Esophagus squamous epithelium (tissue), 4 donors: Measurements from ENCODE around the gene MX2.

Experiments used
- CTCF ChIP-seq, 6 experiments: fragments of 450-650 bp in 4 of 6; fragments of 200-600 bp in 2 of 6; sonication (generic) in 2 of 6; IDR thresholded peaks; one replicate each; pipeline ENCODE4 v1.5.1; 2016 to 2019; ENCODE audit warnings: antibody characterized with exemption in 6 of 6, mild to moderate bottlenecking in 4 of 6, moderate library complexity in 4 of 6
- POLR2A ChIP-seq, 4 donors: fragments of 450-650 bp; IDR thresholded peaks; one replicate each; pipeline ENCODE4 v1.6.1; 2017; ENCODE audit warnings: antibody characterized with exemption in 4 of 4, mild to moderate bottlenecking in 4 of 4, moderate library complexity in 3 of 4

GRCh38 chr21:41378849-41379248, 17.0 kb downstream of the MX2 start:
- TF ChIP-seq CTCF (IDR thresholded peaks at IDR 0.05): no peak
- TF ChIP-seq POLR2A (IDR thresholded peaks at IDR 0.05): no peak
